DND-41 (cell line): ENCODE measurements around the gene HDAC4.

Experiments
- ATAC-seq: fragments of 200-7000 bp; cut with Tn5 transposase; 3 replicates; pipeline ENCODE4 v1.9.1; 2021; ENCODE audit warnings: low read depth; ENCODE audit not compliant: insufficient read depth
- DNase-seq: peaks from one replicate; pipeline ENCODE4 v3.0.0-alpha.2; 2020
- H2AFZ ChIP-seq: 2 replicates; pipeline ENCODE4 v1.6.0; 2012; ENCODE audit warnings: low read depth, low read length
- H3K27ac ChIP-seq: 2 replicates; pipeline ENCODE4 v1.5.1; 2012; ENCODE audit warnings: low read length, inconsistent platforms
- H3K27me3 ChIP-seq: fragments of 200-600 bp; sonication (generic); 2 replicates; pipeline ENCODE4 v1.6.0; 2012; ENCODE audit warnings: low read length, mild to moderate bottlenecking, inconsistent platforms; ENCODE audit not compliant: insufficient read depth, poor library complexity
- H3K36me3 ChIP-seq: 2 replicates; pipeline ENCODE4 v1.5.1; 2012; ENCODE audit warnings: low read length, inconsistent platforms; ENCODE audit not compliant: insufficient read depth
- H3K4me1 ChIP-seq: 2 replicates; pipeline ENCODE4 v1.5.1; 2012; ENCODE audit warnings: mild to moderate bottlenecking, low read length; ENCODE audit not compliant: insufficient read depth
- H3K4me2 ChIP-seq: 2 replicates; pipeline ENCODE4 v1.6.0; 2012; ENCODE audit warnings: mild to moderate bottlenecking, moderate library complexity, low read length, inconsistent platforms; ENCODE audit not compliant: insufficient read depth
- H3K4me3 ChIP-seq, 2 experiments: fragments of 200-600 bp in 1 of 2; shearing (Covaris generic) in 1 of 2; 2 replicates each; pipeline ENCODE4 v1.5.1; 2012 to 2016; ENCODE audit warnings: inconsistent platforms in 2 of 2, low read length in 2 of 2, mild to moderate bottlenecking in 2 of 2, low read depth in 1 of 2, moderate library complexity in 1 of 2
- H3K79me2 ChIP-seq: 2 replicates; pipeline ENCODE4 v1.6.0; 2012; ENCODE audit warnings: low read length, inconsistent platforms; ENCODE audit not compliant: insufficient read depth
- H3K9ac ChIP-seq: 2 replicates; pipeline ENCODE4 v1.6.0; 2012; ENCODE audit warnings: low read depth, mild to moderate bottlenecking, inconsistent platforms, low read length, moderate library complexity
- H3K9me3 ChIP-seq: 2 replicates; pipeline ENCODE4 v1.5.1; 2012; ENCODE audit warnings: low read length, moderate library complexity, mild to moderate bottlenecking, inconsistent platforms; ENCODE audit not compliant: insufficient read depth, severe bottlenecking
- H4K20me1 ChIP-seq: 2 replicates; pipeline ENCODE4 v1.6.0; 2012; ENCODE audit warnings: low read length; ENCODE audit not compliant: insufficient read depth
- CTCF ChIP-seq: IDR thresholded peaks from 2 replicates; pipeline ENCODE4 v1.5.1; 2012; ENCODE audit warnings: borderline replicate concordance, low read length, moderate library complexity, mild to moderate bottlenecking; ENCODE audit not compliant: poor library complexity, severe bottlenecking; ENCODE audit errors: extremely low read depth
- EZH2 ChIP-seq: IDR thresholded peaks from 3 replicates; pipeline ENCODE4 v1.6.1; 2012; ENCODE audit warnings: borderline replicate concordance, low read depth, mild to moderate bottlenecking, moderate library complexity, low read length, inconsistent platforms; ENCODE audit not compliant: severe bottlenecking

Gene HDAC4

GRCh38 chr2:239238381-239238780, 162.4 kb downstream of the HDAC4 start:
- Histone ChIP-seq H2AFZ (no peak overlapping the region), H3K4me2 (no peak overlapping the region), H3K36me3 (peaks cover 76% of the 10 kb centered on the region), H3K79me2 (peaks cover 100% of the 10 kb centered on the region), H3K27ac (no peak overlapping the region), H3K9me3 (no peaks in the 10 kb centered on the region), H3K27me3 (no peaks in the 10 kb centered on the region), H4K20me1 (peaks cover 99% of the 10 kb centered on the region), H3K4me1 (peaks cover 55% of the 10 kb centered on the region), H3K9ac (no peak overlapping the region), H3K4me3 (no peak overlapping the region)
- ATAC-seq = peak; percentile 38; the same call in 2 of the 3 replicates
- DNase-seq = no peak
- TF ChIP-seq CTCF (no peak), EZH2 (no peak)

GRCh38 chr2:239236808-239237205, 164.0 kb downstream of the HDAC4 start:
- TF ChIP-seq CTCF (no peak), EZH2 (no peak)
- Histone ChIP-seq H3K27ac (0 out of 2 replicates have a peak overlapping the region, but pooled peaks have one; percentile 15), H3K27me3 (no peaks in the 10 kb centered on the region), H3K79me2 (peaks cover 100% of the 10 kb centered on the region), H3K36me3 (peaks cover 81% of the 10 kb centered on the region), H3K4me3 (no peak overlapping the region), H3K9ac (no peak overlapping the region), H2AFZ (no peak overlapping the region), H3K4me2 (no peak overlapping the region), H4K20me1 (peaks cover 99% of the 10 kb centered on the region), H3K4me1 (peaks cover 65% of the 10 kb centered on the region), H3K9me3 (no peaks in the 10 kb centered on the region)
- DNase-seq (no peak), ATAC-seq (no peak)

GRCh38 chr2:239236043-239236807, 164.6 kb downstream of the HDAC4 start:
- Histone ChIP-seq H2AFZ (no peak overlapping the region), H4K20me1 (peaks cover 98% of the 10 kb centered on the region), H3K4me2 (no peak overlapping the region), H3K79me2 (peaks cover 100% of the 10 kb centered on the region), H3K27ac (0 out of 2 replicates have a peak overlapping the region, but pooled peaks have one; percentile 15), H3K4me3 (no peak overlapping the region), H3K4me1 (peaks cover 68% of the 10 kb centered on the region), H3K36me3 (peaks cover 77% of the 10 kb centered on the region), H3K9ac (no peak overlapping the region), H3K9me3 (no peaks in the 10 kb centered on the region), H3K27me3 (no peaks in the 10 kb centered on the region)
- no peak for DNase-seq
- TF ChIP-seq EZH2 (no peak), CTCF (no peak)
- no peak for ATAC-seq
